BLaER1 treated with 17β-estradiol and CSF1 and Interleukin-3, amounts not matched to agents 10 nM and 100 nM (cell line): Measurements from ENCODE around the gene CPSF7.

ENCODE experiments used
- H3K27ac ChIP-seq, 11 experiments: shearing (Covaris generic); formaldehyde crosslinking; 2 replicates each; pipeline ENCODE4 v1.8.1; 2022
- H3K27me3 ChIP-seq, 11 experiments: shearing (Covaris generic); formaldehyde crosslinking; 2 replicates each; pipeline ENCODE4 v1.8.1; 2022
- H3K36me3 ChIP-seq, 11 experiments: shearing (Covaris generic); formaldehyde crosslinking; 2 replicates each; pipeline ENCODE4 v1.8.1; 2022
- H3K4me1 ChIP-seq, 10 experiments: shearing (Covaris generic); formaldehyde crosslinking; 2 replicates each; pipeline ENCODE4 v1.8.1; 2022
- H3K4me2 ChIP-seq, 11 experiments: shearing (Covaris generic); formaldehyde crosslinking; 2 replicates each; pipeline ENCODE4 v1.8.1; 2022
- H3K4me3 ChIP-seq, 10 experiments: shearing (Covaris generic); formaldehyde crosslinking; 2 replicates each; pipeline ENCODE4 v1.8.1; 2022
- H3K9ac ChIP-seq, 11 experiments: shearing (Covaris generic); formaldehyde crosslinking; 2 replicates each; pipeline ENCODE4 v1.8.1; 2022
- H3K9me3 ChIP-seq, 11 experiments: shearing (Covaris generic); formaldehyde crosslinking; replicated peaks in 1 of 11; 2 replicates each; pipeline ENCODE4 v1.8.1; 2022
- H4K20me1 ChIP-seq, 11 experiments: shearing (Covaris generic); formaldehyde crosslinking; 2 replicates each; pipeline ENCODE4 v1.8.1; 2022
- Cebpa-rat ChIP-seq, 11 experiments: shearing (Covaris generic); IDR thresholded peaks; 2 replicates each; pipeline ENCODE4 v1.8.1; 2022

CPSF7 gene, protein sequence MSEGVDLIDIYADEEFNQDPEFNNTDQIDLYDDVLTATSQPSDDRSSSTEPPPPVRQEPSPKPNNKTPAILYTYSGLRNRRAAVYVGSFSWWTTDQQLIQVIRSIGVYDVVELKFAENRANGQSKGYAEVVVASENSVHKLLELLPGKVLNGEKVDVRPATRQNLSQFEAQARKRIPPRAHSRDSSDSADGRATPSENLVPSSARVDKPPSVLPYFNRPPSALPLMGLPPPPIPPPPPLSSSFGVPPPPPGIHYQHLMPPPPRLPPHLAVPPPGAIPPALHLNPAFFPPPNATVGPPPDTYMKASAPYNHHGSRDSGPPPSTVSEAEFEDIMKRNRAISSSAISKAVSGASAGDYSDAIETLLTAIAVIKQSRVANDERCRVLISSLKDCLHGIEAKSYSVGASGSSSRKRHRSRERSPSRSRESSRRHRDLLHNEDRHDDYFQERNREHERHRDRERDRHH

DNA sequence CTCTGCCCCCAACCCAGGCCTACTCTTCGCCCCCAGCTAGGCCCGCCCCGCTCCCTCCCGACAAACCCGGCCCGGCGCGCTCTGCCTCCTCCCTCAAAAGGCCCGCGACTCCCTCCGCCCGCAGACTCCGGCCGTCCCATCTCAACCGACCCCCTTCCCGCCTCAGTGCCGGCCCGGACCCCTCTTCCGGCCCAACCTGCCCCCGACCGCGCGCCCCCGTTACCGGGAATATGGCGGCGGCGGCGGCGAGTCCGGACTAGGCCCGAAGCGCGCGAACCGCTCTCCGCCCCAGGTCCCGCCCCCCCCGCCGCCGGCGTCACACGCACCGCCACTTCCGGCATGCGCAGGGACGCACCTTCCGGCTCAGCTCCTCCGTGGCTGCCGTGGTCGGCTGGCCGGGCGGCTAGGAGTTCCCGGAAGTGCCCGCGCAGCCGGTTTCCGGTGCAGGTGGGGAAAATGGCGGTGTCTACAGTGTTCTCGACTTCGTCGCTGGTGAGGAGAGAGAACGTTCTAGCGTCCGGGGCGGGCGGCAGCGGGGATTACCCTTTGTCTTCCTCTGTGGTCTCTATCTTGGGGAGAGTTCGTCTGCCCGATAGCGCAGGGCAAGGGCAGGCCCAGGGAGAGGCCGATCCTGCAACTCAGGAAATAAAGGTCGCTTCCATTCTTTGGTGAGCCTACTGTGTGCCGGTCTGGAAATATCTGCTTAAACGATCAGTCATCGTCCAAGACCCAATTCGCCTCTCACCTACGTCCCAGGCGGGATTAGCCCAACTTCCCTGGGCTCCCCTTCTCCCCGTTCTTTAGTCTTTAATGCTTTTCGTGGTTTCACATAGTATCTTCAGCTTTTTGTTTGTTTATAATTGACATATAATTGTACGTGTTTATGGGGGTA is at the start of gene CPSF7, which contains the start of gene SDHAF2:
Gene CPSF7 (minus strand): TSS at position 285 of the 892 bp plus-strand sequence. CDS start 740 bp downstream, outside the sequence.
Gene SDHAF2 (plus strand): TSS at position 434 of the 892 bp plus-strand sequence. CDS start 23 bp downstream, at position 457.
- Histone ChIP-seq H3K4me1 (peaks cover 34 to 61% (median 41%) of the 10 kb centered on the region in 10 experiments), H3K27me3 (no peaks in the 10 kb centered on the region), H3K9ac (peak within 1 kb of the TSS; percentile 94 to 100 (median 99)), H4K20me1 (peaks cover 53 to 84% (median 71%) of the 10 kb centered on the region in 11 experiments; a peak in 21 of 22 replicates), H3K36me3 (peaks cover 49 to 70% (median 59%) of the 10 kb centered on the region in 11 experiments), H3K4me2 (peak within 1 kb of the TSS; percentile 87 to 95 (median 93)), H3K9me3 (no peaks in the 10 kb centered on the region), H3K27ac (peak within 1 kb of the TSS; percentile 95 to 100 (median 99)), H3K4me3 (peak within 1 kb of the TSS; percentile 72 to 98 (median 88))
- TF ChIP-seq Cebpa-rat (IDR thresholded peaks at IDR 0.05): no peak

DNA sequence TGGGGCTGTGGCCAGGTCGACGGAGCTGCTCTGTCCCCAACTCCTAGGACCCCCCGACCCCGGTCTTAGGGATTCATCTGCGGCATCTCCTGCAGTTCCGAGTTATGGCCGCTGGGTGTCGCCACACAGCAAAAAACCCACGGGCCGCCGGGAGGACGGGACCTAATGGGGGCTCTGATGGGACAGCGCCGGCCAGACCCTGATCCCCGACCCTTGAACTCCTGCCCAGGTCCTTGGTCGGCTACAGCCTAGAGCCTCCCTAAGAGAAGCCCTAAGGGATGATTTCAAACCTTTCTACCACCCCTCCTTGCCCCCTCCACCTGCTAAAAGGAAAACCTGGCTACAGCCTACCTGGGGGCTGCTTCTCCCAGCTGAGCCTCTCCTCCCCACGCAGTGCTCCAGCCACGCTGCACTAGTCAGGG is 48.0 kb upstream of the CPSF7 start:
- peak overlapping the region in 7 of 11 experiments; percentile 1 to 43 (median 34); a peak in 7 of 22 replicates for H3K4me2 ChIP-seq

DNA sequence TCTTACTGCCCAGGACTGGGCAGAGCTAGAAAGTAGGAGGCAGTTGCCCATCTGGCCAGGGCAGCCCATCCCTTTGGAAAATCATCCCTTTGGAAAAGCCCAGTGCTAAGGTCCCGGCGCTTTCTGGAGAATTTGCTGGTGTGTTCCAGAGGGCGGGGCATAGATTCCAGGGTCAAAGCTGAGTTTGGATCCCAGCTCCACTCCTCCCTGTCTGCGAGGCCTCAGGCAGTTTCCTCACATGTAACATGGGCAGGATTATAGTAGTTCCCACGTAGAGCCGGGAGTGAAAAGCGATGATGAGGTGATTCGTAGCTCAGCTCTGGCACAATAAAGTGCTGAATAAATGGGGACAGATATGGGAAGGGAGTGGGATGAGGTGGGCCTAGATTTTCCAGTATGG is 47.4 kb upstream of the CPSF7 start:
- Histone ChIP-seq H3K4me1 (peaks cover 16 to 45% (median 25%) of the 10 kb centered on the region in 10 experiments), H3K9me3 (no peaks in the 10 kb centered on the region), H3K36me3 (peaks cover 0 to 18% (median 5%) of the 10 kb centered on the region in 11 experiments; a peak in 5 of 22 replicates), H3K27ac (no peak overlapping the region), H4K20me1 (peaks cover 4 to 66% (median 28%) of the 10 kb centered on the region in 11 experiments; a peak in 16 of 22 replicates), H3K4me2 (no peak overlapping the region), H3K27me3 (no peaks in the 10 kb centered on the region), H3K9ac (no peak overlapping the region), H3K4me3 (no peak overlapping the region)
- TF ChIP-seq Cebpa-rat (IDR thresholded peaks at IDR 0.05): no peak

More for the DNA sequence above, 48.0 kb upstream of the CPSF7 start:
- TF ChIP-seq Cebpa-rat (IDR thresholded peaks at IDR 0.05): no peak
- Histone ChIP-seq H3K9me3 (no peaks in the 10 kb centered on the region), H3K27me3 (no peaks in the 10 kb centered on the region), H3K36me3 (peaks cover 0 to 14% (median 5%) of the 10 kb centered on the region in 11 experiments; a peak in 5 of 22 replicates), H3K4me1 (peaks cover 19 to 42% (median 27%) of the 10 kb centered on the region in 10 experiments), H4K20me1 (peaks cover 5 to 72% (median 33%) of the 10 kb centered on the region in 11 experiments; a peak in 16 of 22 replicates), H3K4me3 (no peak overlapping the region), H3K9ac (no peak overlapping the region; a peak in 1 of 22 replicates), H3K27ac (no peak overlapping the region)

DNA sequence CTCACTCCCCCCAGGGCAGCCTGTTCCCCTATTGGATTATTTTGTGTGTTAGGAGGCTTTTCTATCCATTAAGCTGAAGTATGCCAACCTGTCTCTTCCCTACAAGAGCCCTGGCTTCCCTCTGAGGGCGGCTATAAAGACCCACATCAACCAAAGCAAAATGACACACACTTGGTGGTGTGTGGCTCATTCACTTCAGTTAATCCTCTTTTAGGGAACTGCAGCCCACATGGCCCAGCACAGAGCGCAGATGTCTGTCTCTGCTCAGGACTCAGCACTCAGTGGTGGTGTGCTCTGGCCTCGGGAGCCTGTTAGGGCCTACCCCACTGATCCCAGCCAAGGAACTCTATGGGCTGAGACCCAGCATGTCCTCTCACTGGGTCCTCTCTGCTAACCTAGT is 46.6 kb upstream of the CPSF7 start:
- TF ChIP-seq Cebpa-rat (IDR thresholded peaks at IDR 0.05): no peak
- Histone ChIP-seq H3K27ac (no peak overlapping the region), H3K9ac (no peak overlapping the region), H3K9me3 (no peaks in the 10 kb centered on the region), H3K4me2 (no peak overlapping the region), H3K36me3 (peaks cover 0 to 22% (median 7%) of the 10 kb centered on the region in 11 experiments; a peak in 9 of 22 replicates), H3K4me3 (no peak overlapping the region), H3K27me3 (no peaks in the 10 kb centered on the region), H3K4me1 (peaks cover 8 to 44% (median 19%) of the 10 kb centered on the region in 10 experiments), H4K20me1 (peaks cover 0 to 59% (median 20%) of the 10 kb centered on the region in 11 experiments; a peak in 16 of 22 replicates)

DNA sequence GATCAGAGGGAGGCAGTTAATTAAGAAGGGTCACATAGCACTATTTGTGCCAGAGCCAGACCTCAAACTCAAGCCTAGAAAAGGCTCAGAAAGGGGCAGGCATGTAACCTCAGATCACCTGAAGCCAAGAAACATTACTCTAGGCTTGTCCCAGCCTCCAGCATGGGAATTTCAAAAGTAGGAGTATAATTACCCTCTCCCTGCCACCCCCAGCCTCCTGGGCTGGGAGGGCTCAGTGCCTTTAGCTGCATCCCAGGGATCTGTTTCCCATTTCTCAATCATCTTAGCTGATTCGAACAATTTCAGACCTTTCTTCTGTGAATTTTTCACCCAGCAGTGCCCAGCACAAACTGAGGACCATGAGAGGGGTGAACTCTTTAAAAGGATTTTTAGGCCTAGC is 45.7 kb upstream of the CPSF7 start:
- Histone ChIP-seq H3K4me1 (peaks cover 0 to 36% (median 11%) of the 10 kb centered on the region in 10 experiments; a peak in 14 of 20 replicates), H3K9me3 (no peaks in the 10 kb centered on the region), H3K4me3 (no peak overlapping the region), H3K4me2 (no peak overlapping the region), H3K9ac (no peak overlapping the region), H4K20me1 (peaks cover 0 to 51% (median 13%) of the 10 kb centered on the region in 11 experiments; a peak in 15 of 22 replicates), H3K36me3 (peaks cover 4 to 32% (median 16%) of the 10 kb centered on the region in 11 experiments; a peak in 15 of 22 replicates), H3K27ac (no peak overlapping the region), H3K27me3 (no peaks in the 10 kb centered on the region)
- TF ChIP-seq Cebpa-rat (IDR thresholded peaks at IDR 0.05): no peak

DNA sequence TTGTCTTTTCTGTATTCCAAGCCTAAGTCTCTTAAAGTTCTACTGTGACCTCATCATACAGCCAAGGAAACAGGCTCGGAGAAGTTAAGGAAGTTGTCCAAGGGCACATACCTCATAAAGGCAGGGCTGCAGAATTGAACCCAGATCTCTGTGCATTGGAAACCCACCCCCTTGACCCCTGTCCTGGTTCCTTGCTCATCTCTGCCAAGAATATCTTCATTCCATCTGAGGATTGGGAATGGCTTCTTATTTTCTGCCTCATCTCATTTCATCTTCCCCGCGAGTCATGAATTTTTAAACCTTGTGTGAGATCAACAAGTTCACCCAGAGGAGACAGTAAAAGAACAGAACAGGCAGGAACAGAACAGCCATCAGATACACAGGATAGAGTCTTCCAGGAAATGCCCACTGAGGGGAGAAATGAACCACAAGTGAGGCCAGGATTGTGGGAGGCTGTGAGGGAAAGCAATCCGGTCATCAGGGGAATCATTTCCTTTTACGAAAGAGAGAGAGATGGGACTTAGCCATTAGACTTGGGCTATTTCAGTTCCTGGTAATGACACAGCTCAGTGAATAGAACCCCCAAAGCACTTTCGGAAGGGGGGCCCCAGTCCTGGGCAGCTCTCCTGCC is 44.4 kb upstream of the CPSF7 start:
- H3K4me3 ChIP-seq: no peak overlapping the region
- H3K27ac ChIP-seq: no peak overlapping the region
- peaks cover 0 to 51% (median 13%) of the 10 kb centered on the region in 11 experiments; a peak in 15 of 22 replicates for H4K20me1 ChIP-seq
- no peaks in the 10 kb centered on the region for H3K27me3 ChIP-seq
- H3K4me2 ChIP-seq: peak overlapping the region in 2 of 11 experiments; percentile 31 to 41; a peak in 3 of 22 replicates
- no peak for TF ChIP-seq Cebpa-rat (IDR thresholded peaks at IDR 0.05)
- H3K9ac ChIP-seq: peak overlapping the region in 1 of 11 experiments; percentile 38; a peak in 1 of 22 replicates
- peaks cover 0 to 36% (median 10%) of the 10 kb centered on the region in 10 experiments; a peak in 14 of 20 replicates for H3K4me1 ChIP-seq
- H3K36me3 ChIP-seq: peaks cover 4 to 42% (median 25%) of the 10 kb centered on the region in 11 experiments; a peak in 21 of 22 replicates
- no peaks in the 10 kb centered on the region for H3K9me3 ChIP-seq

DNA sequence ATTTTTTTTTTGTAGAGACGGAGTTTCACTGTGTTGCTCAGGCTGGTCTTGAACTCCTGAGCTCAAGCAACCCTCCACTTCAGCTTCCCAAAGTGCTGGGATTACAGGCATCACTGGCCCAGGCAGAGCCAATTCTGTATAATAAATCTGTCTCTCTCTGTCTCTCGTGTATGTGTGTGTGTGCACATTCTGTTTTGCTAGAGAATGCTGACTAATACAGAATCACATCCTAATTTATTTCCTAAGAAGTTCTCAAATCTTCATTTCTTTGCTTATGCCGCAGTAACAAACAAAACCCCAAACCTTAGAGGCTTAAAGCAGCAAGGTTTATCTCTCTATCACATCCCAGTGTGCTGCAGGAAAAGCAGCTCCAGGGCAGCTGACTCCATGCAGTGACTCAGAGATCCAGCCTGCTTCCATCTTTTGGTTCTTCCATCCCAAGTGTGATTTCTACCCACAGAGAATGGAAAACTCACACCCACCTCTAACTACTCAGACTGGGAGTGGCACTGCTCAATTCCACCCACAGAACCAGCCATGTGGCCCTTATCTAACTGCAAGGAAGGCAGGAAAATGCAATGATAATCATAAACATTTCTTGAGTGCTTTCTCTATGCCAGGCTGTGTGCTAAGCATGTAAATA is 43.7 kb upstream of the CPSF7 start:
- Histone ChIP-seq H4K20me1 (peaks cover 0 to 48% (median 8%) of the 10 kb centered on the region in 11 experiments; a peak in 15 of 22 replicates), H3K4me2 (peak overlapping the region in 2 of 11 experiments; percentile 31 to 41; a peak in 2 of 22 replicates), H3K27me3 (no peaks in the 10 kb centered on the region), H3K9me3 (no peaks in the 10 kb centered on the region), H3K4me1 (peaks cover 0 to 36% (median 10%) of the 10 kb centered on the region in 10 experiments; a peak in 14 of 20 replicates), H3K27ac (no peak overlapping the region), H3K9ac (no peak overlapping the region), H3K4me3 (no peak overlapping the region), H3K36me3 (peaks cover 10 to 46% (median 28%) of the 10 kb centered on the region in 11 experiments)
- no peak for TF ChIP-seq Cebpa-rat (IDR thresholded peaks at IDR 0.05)
